NCI-H1417 (cell line): ENCODE data around the gene SIAE.
"Not testable (repeated sequence)": the region's sequence is repeated elsewhere in the genome, so short reads cannot be mapped to it uniquely, and the experiment has no call there.

Experiments
- DNase-seq, 3 experiments: peaks; one replicate each; lab custom pipeline; 2025; lab: John Stamatoyannopoulos, UW

SIAE gene

DNA sequence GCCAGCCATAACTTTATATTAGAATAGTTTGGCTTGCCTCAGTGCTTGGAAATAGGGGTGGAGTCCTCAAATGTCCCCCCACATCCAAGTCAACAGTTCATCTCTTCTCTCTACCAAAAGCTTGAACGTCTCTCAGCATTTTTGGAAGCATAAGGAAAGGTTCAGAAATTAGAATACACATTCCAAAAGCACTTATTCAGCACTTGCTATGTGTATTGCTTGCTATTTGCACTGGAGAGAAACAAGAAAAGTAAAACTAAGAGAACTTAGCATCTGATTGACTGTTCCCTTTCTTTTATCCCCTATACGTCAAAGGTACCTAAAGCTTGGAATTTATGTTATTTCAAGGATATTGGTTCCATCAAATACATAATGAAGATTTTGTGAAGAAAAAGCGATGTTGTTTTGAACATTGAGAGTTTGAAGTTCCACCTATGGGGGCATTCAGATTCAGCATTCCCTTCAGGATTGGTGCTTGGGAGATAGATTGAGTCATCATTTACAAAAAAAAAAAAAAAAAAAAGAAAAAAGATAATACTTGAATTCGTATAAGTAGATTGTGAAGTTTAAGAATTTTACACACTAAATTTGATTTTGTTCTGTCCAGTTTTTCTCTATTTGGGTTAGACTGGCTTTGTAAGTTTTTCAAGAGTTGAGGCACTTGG, 49.5 kb downstream of the SIAE start:
- no peak for DNase-seq

DNA sequence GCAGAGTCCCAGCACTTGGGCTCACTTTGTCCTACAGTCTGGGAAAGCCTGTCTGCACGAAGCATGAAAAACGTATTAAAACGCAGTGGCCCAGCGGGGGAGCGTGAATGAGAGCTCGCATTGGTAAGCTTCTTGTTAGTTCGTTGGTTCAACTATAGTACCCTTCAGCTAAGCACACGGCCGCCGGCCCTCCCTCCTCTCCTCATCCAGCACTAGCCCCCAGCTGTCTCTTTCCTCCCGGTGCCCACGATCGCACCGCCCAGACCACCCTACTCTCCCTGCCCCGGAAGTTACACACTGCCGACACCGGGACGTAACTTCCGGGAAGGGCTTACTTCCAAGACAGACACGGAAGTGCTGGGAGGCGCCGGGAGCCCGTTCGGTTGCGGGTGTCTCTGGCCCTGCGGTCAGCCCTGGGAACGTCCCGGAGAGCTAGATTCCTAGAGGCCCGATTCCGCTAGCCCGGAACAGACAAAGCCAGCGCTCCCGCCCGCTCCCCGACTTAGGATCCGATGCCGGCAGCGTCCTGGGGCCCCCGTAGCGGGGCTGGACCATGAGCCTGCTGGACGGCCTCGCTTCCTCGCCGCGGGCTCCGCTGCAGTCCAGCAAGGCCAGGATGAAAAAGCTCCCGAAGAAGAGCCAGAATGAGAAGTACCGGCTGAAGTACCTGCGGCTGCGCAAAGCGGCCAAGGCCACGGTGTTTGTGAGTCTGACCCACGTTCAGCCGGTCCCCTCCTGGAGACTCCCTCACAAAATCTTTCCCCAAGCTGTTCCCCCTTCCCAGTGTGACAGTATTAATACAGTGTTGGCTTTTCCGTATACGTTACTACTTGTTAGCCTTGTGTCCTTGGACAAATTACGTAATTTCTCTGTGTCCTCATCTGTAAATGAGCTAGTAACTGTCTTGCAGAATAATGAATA, 50.7 kb downstream of the SIAE start, which contains the start of gene TBRG1:
TBRG1 (plus strand) TSS at position 334 of the 921 bp plus-strand sequence; CDS start at position 554, 220 bp downstream.
- peak; percentile 79 to 96 (median 90) for DNase-seq

DNA sequence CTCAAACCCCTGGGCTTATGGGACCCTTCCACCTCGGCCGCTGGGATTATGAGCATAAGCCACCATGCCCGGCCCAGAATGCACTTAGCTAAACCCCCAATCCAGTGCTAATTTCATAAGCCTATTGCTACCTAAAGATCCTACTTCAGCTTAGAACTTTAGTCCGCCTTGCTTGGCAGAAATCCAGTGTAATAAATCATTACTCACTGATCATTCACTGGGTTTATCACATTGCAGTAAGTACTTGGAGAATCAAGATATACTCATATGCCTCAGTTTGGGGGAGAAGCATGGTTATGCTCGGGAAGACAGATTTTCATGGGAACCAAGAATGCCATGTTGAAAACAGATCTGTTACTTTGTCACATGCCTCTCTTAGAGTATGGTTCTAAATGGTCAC, 54.7 kb downstream of the SIAE start:
- DNase-seq: no peak

DNA sequence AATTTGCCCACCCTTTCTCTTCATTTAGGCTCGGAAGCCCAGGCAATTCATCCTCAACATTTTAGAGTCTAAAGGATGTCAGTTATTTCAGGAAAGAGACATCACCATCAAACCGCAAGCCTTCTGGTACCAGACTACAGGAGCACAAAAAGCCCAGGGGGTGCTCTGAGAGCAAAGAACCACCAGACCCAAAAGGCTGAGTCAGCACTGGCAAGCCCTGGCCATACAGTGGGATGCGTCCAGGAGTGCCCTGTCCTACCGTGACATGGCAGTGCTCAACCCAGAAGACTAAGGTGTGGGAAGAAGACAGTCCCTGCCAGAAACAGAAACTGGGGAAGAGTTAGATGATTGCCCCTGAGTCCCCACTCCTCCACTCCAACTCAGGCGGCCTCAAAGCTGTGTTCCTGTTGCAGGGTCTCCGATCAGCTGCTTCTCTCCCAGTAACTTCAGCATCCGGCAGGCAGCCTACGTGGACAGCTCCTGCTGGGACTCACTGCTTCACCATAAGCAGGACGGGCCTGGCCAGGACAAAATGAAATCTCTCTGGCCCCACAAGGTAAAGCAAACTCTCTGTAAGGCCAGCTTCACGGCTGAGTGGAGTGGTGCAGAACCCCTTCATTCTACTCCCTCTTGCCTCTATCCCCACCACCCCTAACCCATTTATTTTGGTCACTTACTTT, 60.8 kb downstream of the SIAE start:
- no peak for DNase-seq

DNA sequence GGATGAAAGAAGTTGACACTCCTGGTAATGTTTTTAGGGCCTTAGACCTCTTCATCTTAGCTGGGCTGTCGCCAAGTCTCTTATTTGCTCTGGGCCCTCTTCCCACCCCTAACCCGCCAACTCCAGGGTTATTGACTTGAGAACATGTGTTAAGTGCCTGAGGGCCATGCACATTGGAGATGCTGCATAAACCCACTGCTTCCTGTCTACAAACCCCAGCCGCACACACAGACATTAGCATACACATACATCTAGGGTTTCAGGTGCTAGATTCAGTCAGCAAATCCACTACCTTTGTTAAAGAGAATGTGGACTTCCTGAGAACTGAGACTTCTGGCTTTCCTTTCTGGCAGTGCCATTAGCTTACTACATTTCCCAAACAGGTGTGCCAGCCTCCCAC, 61.5 kb downstream of the SIAE start:
- DNase-seq: peak in 1 of 3 experiments; percentile 57

DNA sequence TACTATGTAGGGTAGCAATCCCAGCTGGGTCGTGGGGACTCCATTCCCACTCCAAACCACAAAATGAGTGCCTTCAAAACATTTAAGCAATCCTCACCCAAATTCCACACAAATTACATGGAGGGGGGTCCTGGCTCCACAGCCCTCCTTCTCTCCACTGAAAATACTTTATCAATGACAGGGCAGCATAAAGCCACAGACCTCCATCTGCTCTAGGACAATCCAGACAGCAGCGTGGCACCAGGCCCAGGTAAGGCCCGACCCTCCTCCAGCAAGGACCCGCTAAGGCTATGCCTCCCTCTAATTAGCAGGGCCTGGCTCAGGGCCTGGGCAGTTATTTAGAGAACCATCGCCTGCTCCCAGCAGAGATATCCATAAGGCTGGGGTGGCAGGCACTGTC, 62.5 kb downstream of the SIAE start, which contains the start of gene PANX3:
PANX3 (plus strand) TSS at position 365 of the 400 bp plus-strand sequence. CDS start 129 bp downstream, outside the sequence.
- no peak for DNase-seq

DNA sequence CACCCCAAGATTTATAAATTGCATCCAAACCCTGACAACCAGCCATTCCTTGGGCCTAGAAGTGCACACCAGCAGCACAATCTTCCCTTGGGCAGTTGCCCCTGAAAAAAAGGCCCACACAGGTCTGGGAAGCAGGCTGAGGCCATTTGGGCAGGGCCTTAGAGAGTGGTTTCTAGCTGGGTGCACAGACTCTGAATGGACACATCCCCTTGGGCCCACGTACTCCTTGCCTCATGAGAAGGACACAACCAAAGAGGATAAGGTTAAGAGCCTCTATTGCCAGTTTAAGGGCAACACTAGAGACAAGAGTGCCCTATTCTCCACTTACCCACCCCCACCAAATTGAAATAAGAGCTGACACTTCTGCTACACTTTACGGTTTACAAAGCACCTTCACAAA, 63.2 kb downstream of the SIAE start:
- DNase-seq: no peak

DNA sequence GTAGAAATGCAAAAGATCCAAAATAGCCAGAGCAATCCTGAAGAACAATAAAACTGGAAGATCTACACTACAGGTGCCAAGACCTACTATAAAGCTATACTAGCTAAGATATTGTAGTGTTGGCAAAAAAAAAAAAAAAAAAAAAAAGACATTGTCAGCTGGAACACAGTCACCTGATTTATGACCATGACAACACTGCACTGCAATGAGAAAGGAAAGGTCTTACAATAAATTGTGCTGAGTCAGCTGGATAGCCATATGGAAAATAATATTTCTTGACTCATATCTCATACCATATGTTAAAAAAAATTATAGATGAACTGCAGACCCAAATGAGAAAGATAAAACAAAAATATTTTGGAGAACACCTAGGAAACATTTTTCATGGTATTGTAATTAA, 65.4 kb downstream of the SIAE start:
- peak in 1 of 3 experiments; percentile 62 for DNase-seq

DNA sequence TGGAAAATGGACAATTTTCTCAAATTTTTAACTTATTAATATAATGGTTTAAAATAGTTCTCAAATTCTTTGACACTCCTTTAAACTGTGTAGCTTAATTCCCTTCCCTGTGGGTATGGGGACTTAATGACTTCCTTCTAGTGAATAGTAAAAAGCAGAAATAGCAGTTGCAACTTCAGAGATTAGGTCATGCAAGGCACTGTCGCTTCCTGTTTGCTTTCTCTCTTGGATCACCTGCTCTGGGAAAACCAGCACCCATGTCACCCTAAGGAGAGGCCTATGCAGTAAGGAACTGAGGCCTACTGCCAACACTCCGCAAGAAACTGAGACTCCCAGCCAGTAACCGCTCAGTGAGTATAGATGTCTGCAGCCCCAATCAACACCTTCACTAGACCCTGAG, 67.8 kb downstream of the SIAE start:
- DNase-seq: no peak

DNA sequence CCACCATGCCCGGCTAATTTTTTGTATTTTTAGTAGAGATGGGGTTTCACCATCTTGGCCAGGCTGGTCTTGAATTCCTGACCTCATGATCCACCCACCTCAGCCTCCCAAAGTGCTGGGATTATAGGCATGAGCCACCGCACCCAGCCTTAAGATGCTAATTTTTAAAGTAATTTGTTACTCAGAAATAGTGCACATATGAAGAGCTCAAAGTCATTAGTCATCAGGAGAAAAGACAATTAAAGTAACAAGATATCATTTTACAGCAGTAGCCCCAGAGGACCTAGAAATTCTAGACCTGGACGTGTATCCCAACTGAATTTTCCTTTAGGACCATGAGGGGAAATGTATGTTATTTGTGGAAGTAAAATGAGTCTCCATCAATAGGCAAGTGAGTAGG, 70.8 kb downstream of the SIAE start:
- DNase-seq: not testable (repeated sequence)

DNA sequence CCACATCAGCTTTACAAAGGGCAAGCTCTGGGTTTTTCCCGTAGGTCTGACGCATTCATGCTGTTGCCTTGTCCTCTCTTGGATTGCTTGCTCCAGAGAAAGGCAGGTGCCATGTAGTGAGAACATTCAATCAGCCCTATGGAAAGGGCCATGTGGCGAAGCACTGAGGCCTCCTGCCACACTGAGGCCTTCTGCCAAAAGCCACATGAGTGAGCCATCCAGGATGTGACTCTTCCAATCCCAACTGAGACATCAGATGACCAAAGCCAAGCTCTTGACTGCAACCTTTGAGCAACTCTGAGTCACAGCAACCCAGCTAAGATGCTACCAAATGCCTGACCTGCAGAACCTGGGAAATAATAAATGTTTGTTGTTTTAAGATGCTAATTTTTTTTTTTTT, 71.3 kb downstream of the SIAE start:
- no peak for DNase-seq

DNA sequence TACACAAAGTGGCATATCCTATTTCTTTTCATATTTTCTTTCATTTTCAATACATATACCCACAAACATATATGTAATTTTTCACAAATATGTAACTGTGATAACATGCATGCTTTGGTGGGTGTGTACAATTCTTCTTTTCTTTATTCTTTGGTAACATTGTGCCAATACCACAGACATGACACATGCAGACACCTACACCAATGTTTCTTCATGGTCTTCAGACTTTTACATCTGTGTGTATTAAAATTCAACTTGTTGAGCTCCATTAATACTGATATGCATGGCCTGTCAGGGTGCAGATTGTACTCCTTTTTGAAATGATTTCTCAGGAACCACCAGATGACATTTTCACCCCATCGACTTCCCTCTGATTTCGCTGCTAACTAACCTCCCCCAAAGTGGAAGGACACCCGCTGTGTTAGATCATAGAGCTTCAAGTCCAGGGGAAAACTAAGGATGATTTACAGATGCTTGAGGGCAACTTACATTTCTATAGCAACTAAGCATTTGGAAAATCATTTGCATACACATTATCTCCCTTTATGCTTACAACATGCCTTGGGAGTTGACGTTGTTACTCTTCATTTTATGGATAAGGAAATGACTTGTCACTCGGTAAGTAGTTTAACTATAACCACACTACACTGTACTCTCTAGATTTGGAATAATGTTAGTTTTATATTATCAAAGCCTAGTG, 72.8 kb downstream of the SIAE start:
- peak in 1 of 3 experiments; percentile 61 for DNase-seq

DNA sequence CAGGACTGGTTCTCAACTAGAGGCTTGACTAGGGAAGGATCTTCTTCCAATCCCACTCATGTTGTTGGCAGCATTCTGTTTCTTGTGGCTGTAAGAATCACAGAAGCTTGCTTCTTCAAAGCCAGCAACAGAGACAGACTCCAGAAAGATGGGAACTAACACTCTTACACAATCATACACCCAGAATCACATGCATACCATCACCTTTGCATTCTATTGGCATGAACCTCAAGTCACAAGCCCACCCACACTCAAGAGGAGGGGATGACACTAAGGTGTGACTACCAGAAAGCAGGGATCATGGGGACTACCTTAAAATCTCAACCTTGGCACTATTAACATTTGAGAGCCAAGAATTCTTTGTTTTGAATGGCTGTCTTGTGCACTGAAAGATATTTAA, 75.9 kb downstream of the SIAE start:
- no peak for DNase-seq

DNA sequence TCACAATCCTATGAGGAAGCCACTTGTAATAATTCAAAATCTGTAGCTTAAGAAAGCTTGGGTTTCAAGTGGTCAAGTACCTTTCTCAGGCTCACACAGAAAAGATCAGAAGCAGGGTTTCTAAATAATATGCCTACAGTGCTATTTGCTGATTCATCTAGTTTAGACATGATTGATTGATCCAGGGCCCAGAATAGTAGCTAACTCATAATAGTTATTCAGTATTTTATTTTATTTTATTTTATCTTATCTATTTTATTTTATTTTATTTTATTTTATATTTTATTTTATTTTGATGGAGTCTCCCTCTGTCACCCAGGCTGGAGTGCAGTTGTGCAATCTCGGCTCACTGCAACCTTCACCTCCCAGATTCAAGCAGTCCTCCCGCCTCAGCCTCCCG, 78.2 kb downstream of the SIAE start:
- no peak for DNase-seq

DNA sequence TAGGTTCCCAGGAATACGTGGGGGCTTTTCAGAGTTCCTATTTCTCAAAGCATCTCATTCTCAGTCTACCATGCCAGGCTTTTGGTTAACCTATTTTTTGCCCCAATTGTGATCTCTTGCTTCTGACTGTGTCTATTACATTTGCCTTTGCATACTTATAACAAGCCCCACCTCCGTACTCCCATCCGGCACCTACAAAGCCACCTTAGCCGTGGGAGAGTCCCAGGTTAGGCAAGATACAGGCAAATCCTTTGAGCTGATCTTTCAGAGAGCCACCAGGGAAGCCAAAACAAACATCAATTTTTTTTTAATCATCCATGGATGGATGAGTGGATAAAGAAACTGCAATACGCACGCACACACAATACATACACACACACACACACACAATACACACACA, 80.9 kb downstream of the SIAE start:
- DNase-seq: no peak

DNA sequence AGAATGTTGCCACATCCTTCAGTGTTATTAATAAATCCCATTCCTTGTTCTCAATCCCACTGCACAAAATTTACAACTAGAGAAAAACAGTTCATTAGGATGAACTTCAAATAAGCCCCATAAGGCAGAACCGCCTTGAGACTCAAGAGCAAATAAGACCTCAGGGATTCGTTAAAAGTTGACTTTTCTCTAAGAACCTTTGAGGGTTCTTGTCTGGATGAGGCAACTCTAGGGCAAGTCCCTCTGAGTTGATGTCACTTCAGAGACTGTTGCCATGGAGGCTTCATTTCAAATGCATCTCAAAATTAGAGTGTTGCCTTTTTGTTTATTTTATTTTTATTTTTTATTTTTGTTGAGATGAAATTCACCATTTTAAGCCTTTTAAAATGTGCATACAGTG, 82.1 kb downstream of the SIAE start:
- DNase-seq: no peak

DNA sequence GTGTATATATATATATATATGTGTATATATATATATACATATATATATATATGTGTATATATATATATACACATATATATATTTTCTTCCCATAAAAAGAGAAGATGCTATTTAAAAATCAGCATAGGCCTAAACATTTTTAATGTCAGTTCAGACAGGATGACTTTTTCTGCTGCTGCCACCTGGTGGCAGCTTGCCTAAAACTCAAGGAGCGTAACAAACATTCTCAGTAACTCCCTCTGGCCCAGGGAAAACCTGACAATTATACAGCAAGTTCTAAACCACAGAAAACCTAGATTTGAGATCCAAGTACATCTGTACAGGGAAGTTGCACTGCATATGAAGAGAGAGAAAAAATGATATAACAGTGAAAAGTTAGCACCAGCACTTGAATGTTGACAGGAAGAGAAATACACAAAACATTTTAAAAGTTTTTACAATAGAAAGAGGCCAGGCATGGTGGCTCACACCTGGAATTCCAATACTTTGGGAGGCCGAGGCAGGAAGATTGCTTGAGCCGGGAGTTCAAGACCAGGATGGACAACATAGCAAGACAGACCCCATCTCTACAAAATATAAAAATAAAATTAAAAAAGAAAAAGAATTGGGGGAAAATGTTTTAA, 87.2 kb downstream of the SIAE start:
- DNase-seq: peak; percentile 33 to 79 (median 46)

DNA sequence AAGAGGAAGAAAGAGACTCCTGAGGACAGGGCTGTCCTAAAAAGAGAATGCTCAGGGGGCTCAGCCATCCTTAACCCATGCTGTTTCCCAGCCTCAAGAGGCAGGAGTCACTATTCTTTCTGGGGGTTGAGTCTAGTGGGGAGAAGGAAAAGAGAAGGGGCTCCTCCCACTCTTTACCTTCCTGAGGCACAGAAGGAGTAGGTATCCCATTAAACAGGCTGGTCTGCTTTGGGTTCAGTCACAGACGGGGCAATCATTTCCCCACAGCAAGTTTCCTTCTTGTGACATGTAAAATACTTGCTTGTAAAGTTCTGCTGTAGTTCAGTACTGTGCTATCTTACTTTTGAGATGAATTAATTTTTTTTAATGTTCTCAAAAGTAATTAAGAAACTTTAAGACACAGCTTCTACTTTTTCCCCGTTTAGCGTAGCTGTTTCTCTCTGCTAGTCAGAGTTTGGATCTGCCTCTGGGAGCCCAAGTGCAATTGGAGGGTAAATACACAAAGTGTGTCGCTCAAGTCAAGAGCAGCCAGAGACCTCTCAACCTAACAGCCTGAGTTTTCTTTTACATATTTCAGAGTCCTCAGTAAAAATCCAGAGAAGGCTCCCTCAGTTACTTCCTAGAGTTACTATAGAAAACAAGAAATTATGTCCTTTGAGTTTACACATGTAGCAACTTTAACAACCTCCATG, 88.7 kb downstream of the SIAE start:
- DNase-seq: no peak

DNA sequence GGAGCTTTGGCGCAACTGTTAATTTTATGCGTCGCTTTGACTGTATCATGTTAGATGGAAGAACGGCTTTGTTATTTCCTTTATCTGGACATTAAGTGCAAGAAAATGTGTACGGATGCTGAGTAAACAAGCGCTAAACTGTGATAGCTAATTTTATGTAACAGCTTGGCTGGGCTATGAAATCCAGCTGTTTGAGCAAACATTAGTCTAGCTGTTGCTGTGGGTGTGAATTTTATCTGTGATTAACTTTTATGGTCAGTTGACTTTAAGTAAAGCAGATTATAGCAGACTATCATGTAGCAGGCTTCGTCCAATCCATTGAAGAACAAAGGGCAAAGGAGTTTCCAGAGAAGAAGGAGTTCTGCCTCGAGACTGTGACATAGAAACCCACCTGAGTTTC, 89.8 kb downstream of the SIAE start:
- DNase-seq: peak in 2 of 3 experiments; percentile 50 to 85
